Measurements from ENCODE around the gene UNC80.

The UNC80 gene

DNA sequence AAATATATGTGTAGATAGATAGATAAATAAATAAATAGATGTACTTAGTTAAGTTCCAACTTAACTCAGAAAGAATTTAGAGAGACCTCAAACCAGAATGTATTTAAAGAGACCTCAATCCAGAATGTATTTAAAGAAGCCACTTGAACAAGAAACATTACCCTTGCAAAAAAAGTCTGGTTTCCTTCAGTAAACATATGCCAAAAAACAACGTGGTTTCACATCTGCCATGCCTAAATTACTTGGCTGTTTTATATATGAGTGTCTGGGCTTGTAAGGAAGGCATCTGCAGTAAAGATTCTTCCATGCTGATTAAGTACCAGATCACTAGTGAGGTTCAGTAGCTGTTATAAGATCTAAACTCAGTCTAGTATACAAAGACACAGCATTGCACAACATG is 201.7 kb downstream of the UNC80 start:
- no peak for TF ChIP-seq CTCF (IDR thresholded peaks at IDR 0.05; ENCODE audit: borderline replicate concordance, insufficient read depth, low read depth, low read length)
- H3K4me3 ChIP-seq (ENCODE audit: low read depth, low read length): no peak overlapping the region

GRCh38 chr2:209974576-209974975 is 202.9 kb downstream of the UNC80 start:
- no peak overlapping the region for H3K4me3 ChIP-seq (ENCODE audit: low read depth, low read length)
- TF ChIP-seq CTCF (IDR thresholded peaks at IDR 0.05; ENCODE audit: borderline replicate concordance, insufficient read depth, low read depth, low read length): no peak

DNA sequence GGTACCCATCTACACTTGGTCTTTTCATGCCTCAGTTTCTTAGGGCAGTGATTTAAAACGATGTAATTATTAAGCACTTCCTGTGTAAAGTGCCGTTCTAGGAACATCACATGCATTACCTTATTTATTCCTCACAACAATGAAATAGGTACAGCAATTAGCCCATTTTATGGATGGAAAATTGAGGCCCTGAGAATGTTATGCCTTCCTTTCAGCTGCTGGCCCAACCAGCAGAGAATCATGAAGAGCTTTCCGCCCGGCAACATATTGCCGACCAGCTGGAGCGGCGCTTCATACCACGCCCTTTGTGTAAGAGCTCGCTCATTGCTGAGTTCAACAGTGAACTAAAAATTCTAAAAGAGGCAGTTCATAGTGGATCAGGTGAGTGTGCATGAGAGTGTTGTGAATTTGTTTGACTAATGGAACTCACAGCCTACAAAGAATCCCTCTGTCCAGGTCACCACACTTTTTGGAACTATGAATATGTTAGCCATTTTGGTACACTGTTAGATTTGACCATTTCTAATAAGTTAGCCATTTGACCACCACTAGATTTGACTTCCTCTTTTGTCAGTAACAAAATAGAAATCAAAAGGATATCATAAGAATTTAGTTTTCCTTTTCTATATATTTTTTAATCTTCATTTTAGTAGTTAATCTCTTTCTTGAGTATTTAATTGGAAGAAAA is 205.2 kb downstream of the UNC80 start:
- H3K4me3 ChIP-seq (ENCODE audit: low read depth, low read length): no peak overlapping the region
- no peak for TF ChIP-seq CTCF (IDR thresholded peaks at IDR 0.05; ENCODE audit: borderline replicate concordance, insufficient read depth, low read depth, low read length)

DNA sequence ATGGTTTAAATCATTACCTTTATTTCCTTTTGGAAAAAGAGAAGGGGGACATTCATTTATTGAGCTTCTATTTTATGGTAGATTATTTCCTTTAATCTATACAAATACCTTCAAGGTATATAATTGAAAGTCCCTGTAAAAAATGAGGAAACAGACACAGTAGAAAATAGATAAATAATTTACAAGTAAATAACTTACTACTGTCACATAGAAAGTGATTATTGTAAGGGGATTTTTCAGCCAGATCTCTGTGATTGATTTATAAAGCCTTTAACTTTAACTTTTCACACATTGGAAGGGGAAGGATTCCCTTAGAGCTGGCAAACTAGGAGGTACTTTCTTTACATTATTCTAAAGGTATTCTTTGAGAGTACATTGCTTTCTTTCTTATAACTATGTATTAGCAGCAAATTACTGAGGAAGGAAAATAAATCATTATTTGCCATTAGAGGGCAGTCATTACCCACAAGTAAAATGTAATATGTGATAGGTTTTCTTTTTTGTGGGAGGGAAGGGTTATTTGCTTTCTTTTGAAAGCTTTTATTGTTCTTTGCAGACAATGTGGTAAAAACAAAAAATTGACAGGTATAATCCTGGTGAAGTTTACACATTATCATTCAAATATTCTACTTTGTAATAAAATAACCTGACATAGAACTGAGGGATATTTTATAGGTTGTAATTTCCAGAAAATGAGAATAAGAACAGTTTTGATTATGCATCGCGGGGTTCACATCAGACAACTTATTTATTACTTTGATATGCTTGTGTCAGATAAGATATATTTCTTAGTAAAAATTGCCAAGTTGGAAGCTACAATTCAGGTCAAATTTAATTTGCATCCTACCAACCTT is 206.0 kb downstream of the UNC80 start:
- no peak for TF ChIP-seq CTCF (IDR thresholded peaks at IDR 0.05; ENCODE audit: borderline replicate concordance, insufficient read depth, low read depth, low read length)
- no peak overlapping the region for H3K4me3 ChIP-seq (ENCODE audit: low read depth, low read length)

DNA sequence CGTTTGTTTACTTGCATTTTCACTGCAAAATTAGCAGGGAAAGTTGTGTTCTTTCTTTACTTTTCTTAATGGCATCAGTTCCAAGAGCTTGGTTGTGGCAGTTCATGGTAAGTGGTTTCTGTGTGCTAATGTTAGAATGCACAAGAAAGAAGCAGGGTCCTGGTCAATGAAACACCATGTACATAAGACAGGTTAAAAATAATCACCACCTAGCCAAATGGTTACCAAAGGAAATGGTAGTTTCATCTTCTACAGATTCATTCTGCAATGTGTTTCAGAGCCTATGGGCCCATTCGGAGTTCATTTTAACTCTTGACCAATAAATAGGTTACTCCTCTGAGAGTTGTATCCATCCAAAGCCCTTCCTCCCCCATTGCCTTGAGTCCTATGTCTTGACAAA is 212.7 kb downstream of the UNC80 start:
- no peak for TF ChIP-seq CTCF (IDR thresholded peaks at IDR 0.05; ENCODE audit: borderline replicate concordance, insufficient read depth, low read depth, low read length)
- no peak overlapping the region for H3K4me3 ChIP-seq (ENCODE audit: low read depth, low read length)

DNA sequence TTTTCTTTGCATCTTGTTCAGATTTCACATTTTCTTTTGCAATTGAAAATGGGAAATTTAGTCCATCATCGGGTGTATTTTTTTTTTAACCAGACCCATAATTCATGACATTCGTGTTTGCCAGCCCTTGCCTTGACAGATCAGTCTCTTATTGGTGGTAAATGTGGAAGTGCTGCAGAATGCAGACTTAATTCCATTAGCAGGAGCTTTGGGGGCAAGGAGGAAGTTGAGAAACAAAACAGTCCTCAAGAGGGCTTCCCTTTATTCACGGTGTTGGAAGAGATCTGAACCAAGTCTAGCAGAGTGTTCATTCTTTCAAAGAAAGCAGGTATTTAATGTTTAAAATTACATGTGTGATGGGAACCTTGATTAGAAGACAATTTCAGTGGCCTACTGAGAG is 214.2 kb downstream of the UNC80 start:
- no peak overlapping the region for H3K4me3 ChIP-seq (ENCODE audit: low read depth, low read length)
- no peak for TF ChIP-seq CTCF (IDR thresholded peaks at IDR 0.05; ENCODE audit: borderline replicate concordance, insufficient read depth, low read depth, low read length)

- no peak overlapping the region for H3K4me3 ChIP-seq (ENCODE audit: low read depth, low read length)
- no peak for TF ChIP-seq CTCF (IDR thresholded peaks at IDR 0.05; ENCODE audit: borderline replicate concordance, insufficient read depth, low read depth, low read length)
Observed at GRCh38 chr2:209986415-209986814, 214.8 kb downstream of the UNC80 start.

Data from GM12875 (cell line).